Measurements from ENCODE around the gene FAHD2A.
"Not testable (repeated sequence)": the region's sequence is repeated elsewhere in the genome, so short reads cannot be mapped to it uniquely, and the experiment has no call there.

The FAHD2A gene

GRCh38 chr2:95391641-95392310 is 10.7 kb upstream of the FAHD2A start:
- DNase-seq: no peak

- no peak for DNase-seq
Measured at GRCh38 chr2:95392320-95392719, 10.2 kb upstream of the FAHD2A start.

- no peak for DNase-seq
Measured at GRCh38 chr2:95392730-95393455, 9.6 kb upstream of the FAHD2A start.

- DNase-seq: no peak
Measured at GRCh38 chr2:95393901-95394300, 8.6 kb upstream of the FAHD2A start.

- no peak for DNase-seq
Measured at GRCh38 chr2:95399061-95399460, 3.4 kb upstream of the FAHD2A start.

- no peak for DNase-seq
Measured at GRCh38 chr2:95401480-95401879, 1.0 kb upstream of the FAHD2A start.

GRCh38 chr2:95402004-95402369 is 521 bp upstream of the FAHD2A start:
- DNase-seq: peak; percentile 32

GRCh38 chr2:95403204-95403721 is 755 bp downstream of the FAHD2A start:
- DNase-seq: peak; percentile 61

GRCh38 chr2:95403824-95404223 is 1.3 kb downstream of the FAHD2A start:
- DNase-seq: not testable (repeated sequence)

GRCh38 chr2:95404676-95405075 is 2.2 kb downstream of the FAHD2A start:
- DNase-seq: peak; percentile 5

- not testable (repeated sequence) for DNase-seq
Measured at GRCh38 chr2:95411239-95411638, 8.7 kb downstream of the FAHD2A start.

- DNase-seq: peak; percentile 79
Measured at GRCh38 chr2:95414015-95414594, 11.6 kb downstream of the FAHD2A start.

- not testable (repeated sequence) for DNase-seq
Measured at GRCh38 chr2:95415138-95415537, 12.6 kb downstream of the FAHD2A start.

GRCh38 chr2:95415561-95415960 is 13.1 kb downstream of the FAHD2A start:
- not testable (repeated sequence) for DNase-seq

- DNase-seq: not testable (repeated sequence)
Measured at GRCh38 chr2:95427196-95427867, 24.8 kb downstream of the FAHD2A start.

- not testable (repeated sequence) for DNase-seq
Measured at GRCh38 chr2:95429748-95430467, 27.4 kb downstream of the FAHD2A start.

GRCh38 chr2:95433373-95433772 is 30.9 kb downstream of the FAHD2A start:
- DNase-seq: not testable (repeated sequence)

GRCh38 chr2:95433973-95434372 is 31.5 kb downstream of the FAHD2A start:
- not testable (repeated sequence) for DNase-seq

GRCh38 chr2:95434507-95435076 is 32.1 kb downstream of the FAHD2A start:
- not testable (repeated sequence) for DNase-seq

GRCh38 chr2:95435162-95435871 is 32.8 kb downstream of the FAHD2A start:
- DNase-seq: not testable (repeated sequence)

GRCh38 chr2:95435872-95436209 is 33.3 kb downstream of the FAHD2A start:
- not testable (repeated sequence) for DNase-seq
